GM19455 (cell line): ENCODE data around the gene ATG16L2.
"Not testable (repeated sequence)": the region's sequence is repeated elsewhere in the genome, so short reads cannot be mapped to it uniquely, and the experiment has no call there.

ENCODE experiments used
- ATAC-seq: cut with Tn5 transposase; IDR thresholded peaks from one replicate; pipeline ENCODE4 v1.9.1; 2021; ENCODE audit not compliant: unreplicated experiment

ATG16L2 gene

GRCh38 chr11:72842653-72843330 is 28.6 kb downstream of the ATG16L2 start:
- no peak for ATAC-seq

- no peak for ATAC-seq
Measured at GRCh38 chr11:72844356-72844755, 30.1 kb downstream of the ATG16L2 start.

- ATAC-seq = no peak
Measured at GRCh38 chr11:72848846-72849466, 34.7 kb downstream of the ATG16L2 start.

GRCh38 chr11:72850832-72851231 is 36.6 kb downstream of the ATG16L2 start:
- no peak for ATAC-seq

GRCh38 chr11:72851726-72852125 is 37.5 kb downstream of the ATG16L2 start:
- ATAC-seq = no peak

- ATAC-seq = no peak
Measured at GRCh38 chr11:72856065-72856464, 41.9 kb downstream of the ATG16L2 start.

GRCh38 chr11:72856551-72857345 is 42.5 kb downstream of the ATG16L2 start:
- ATAC-seq = no peak

- not testable (repeated sequence) for ATAC-seq
Measured at GRCh38 chr11:72858267-72858666, 44.1 kb downstream of the ATG16L2 start.

- no peak for ATAC-seq
Measured at GRCh38 chr11:72859126-72859525, 44.9 kb downstream of the ATG16L2 start.

- no peak for ATAC-seq
Measured at GRCh38 chr11:72860010-72860409, 45.8 kb downstream of the ATG16L2 start.

- no peak for ATAC-seq
Measured at GRCh38 chr11:72860592-72860991, 46.4 kb downstream of the ATG16L2 start.

DNA sequence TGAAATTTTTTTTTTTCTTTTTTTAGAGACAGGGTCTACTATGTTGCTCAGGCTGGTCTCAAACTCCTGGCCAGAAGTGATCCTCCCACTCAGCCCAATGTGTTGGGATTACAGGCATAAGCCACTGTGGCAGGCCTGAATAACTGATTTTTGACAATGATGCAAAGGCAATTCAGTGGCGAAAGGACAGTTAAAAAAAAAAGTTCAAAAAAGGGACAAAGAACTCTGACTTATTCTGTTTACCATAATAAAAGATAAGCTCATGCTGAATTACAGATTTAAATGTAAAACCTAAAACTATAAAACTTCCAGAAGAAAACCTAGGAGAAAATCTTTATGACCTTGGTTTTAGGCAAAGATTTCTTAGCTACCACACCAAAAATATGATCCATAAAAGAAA is 48.9 kb downstream of the ATG16L2 start:
- no peak for ATAC-seq

DNA sequence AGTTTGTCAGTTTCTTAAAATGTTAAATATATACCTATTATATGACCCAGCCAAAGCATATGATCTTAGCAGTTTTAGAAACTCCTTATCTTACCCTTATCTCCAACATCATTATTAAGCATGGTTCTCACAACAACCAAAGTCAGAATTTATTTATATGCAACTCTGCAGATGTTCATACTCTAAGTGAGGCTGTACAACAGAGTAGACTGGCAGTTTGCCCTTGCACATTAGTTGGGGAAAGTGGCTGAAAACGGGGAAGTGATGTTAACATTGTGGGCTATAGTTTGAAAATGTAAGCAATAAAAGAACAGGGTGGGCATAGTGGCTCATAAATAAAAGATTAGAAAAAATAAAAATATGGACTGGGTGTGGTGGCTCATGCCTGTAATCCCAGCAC is 49.7 kb downstream of the ATG16L2 start:
- ATAC-seq = no peak

- no peak for ATAC-seq
Measured at GRCh38 chr11:72864702-72865655, 50.8 kb downstream of the ATG16L2 start.

DNA sequence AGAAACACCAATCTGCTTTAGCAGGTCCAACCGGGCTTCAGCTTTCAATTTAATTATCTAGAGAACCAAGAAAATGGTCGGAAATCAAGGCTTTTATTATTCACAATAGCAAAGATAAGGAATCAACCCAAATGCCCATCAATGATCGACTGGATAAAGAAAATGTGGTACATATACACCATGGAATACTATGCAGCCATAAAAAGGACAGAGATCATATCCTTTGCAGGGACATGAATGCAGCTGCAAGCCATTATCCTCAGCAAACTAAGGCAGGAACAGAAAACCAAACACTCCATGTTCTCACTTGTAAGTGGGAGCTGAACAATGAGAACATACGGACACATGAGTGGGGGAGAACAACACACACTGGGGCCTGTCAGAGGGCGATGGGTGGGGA is 53.8 kb downstream of the ATG16L2 start:
- ATAC-seq = no peak

DNA sequence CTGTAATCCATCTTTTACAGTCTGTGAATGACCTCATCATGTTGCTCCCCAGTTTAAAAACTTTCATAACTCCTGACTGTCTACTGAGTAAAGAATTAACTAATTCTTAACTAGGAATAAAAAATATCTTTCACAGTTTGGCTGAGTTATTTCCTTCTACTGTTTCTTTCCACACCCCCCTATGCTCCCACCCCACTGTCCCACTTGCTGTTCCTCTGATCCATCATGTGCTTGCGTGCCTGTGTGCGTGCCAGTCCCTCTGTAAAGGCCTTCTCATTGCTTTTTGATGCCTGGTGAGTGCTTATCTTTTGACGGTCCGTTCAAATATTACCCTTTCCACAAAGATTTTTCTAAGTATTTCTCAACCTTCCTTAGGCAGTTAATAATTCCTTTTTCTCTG is 55.6 kb downstream of the ATG16L2 start:
- ATAC-seq = no peak

- ATAC-seq = no peak
Measured at GRCh38 chr11:72871119-72871518, 56.9 kb downstream of the ATG16L2 start.

DNA sequence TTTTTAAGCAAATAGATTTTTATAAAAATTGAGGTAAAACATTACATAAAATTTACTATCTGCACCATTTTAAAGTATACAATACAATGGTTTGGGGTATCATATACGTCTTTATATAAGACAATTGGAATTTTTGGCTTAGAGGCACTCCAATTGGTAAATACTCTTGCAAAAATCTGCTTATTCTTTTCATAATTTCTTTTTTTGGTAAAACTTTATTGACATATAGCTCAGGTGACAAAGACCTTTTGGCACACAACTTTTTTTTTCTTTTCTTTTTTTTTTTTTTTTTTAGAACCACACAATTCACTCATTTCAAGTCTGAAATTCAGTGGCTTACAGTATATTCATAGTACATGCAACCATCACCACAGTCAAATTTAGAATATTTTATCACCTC is 57.8 kb downstream of the ATG16L2 start:
- ATAC-seq = no peak

GRCh38 chr11:72875736-72876135 is 61.5 kb downstream of the ATG16L2 start:
- no peak for ATAC-seq

DNA sequence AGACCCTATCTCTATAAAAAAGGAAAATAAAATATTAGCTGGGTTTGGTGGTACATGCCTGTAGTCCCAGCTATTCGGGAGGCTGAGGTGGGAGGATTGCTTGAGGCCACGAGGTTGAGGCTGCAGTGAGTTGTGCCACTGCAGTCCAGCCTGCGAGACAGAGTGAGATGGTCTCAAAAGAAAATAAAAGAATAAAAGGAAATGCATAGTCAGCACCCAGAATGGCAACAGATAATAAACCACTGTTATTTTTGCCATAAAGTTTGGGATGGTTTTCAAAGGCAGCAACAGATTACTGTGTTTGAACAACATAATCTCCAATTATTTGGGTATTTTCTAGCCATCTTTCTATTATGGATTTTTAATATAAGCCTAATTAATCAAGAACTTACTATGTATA is 61.9 kb downstream of the ATG16L2 start:
- ATAC-seq = no peak
